Breast epithelium (tissue), 4 donors: Measurements from ENCODE around the gene SH3D19. TPM values are rescaled to one million over a fixed set of nuclear protein-coding genes. Genes with fewer than 3 reads are reported as not detected.

Experiments used
- DNase-seq, 2 donors: peaks; one replicate each; pipeline ENCODE4 v3.0.0-alpha.2; 2019; ENCODE audit warnings: low spot score in 2 of 2
- H3K27ac ChIP-seq, 2 donors: fragments of 200-600 bp; sonication (generic) in 1 of 2; one replicate each; pipeline ENCODE4 v1.5.1; 2016 to 2019; ENCODE audit warnings: mild to moderate bottlenecking in 1 of 2
- H3K27me3 ChIP-seq, 2 donors: fragments of 200-600 bp; sonication (generic) in 1 of 2; one replicate each; pipeline versions ENCODE4 v1.5.1 to v1.6.0; 2017 to 2019; ENCODE audit warnings: control low read depth in 1 of 2, mild to moderate bottlenecking in 1 of 2
- H3K36me3 ChIP-seq: fragments of 200-600 bp; one replicate; pipeline ENCODE4 v1.5.1; 2019
- H3K4me1 ChIP-seq, 2 donors: fragments of 200-600 bp; sonication (generic); one replicate each; pipeline ENCODE4 v1.5.1; 2016 to 2019; ENCODE audit warnings: control low read depth in 1 of 2
- H3K4me3 ChIP-seq, 3 donors: fragments of 200-600 bp; sonication (generic); 1 replicate in 2 of 3; 2 replicates in 1 of 3; pipeline ENCODE4 v1.5.1; 2016 to 2019; ENCODE audit warnings: mild to moderate bottlenecking in 3 of 3, moderate library complexity in 2 of 3
- H3K9me3 ChIP-seq, 2 donors: fragments of 200-600 bp; sonication (generic) in 1 of 2; one replicate each; pipeline ENCODE4 v1.5.1; 2016 to 2019; ENCODE audit warnings: control low read depth in 1 of 2
- CTCF ChIP-seq, 3 donors: fragments of 450-650 bp; IDR thresholded peaks; one replicate each; pipeline ENCODE4 v1.5.1; 2016 to 2017; ENCODE audit warnings: antibody characterized with exemption in 3 of 3, mild to moderate bottlenecking in 3 of 3, moderate library complexity in 3 of 3
- POLR2A ChIP-seq: fragments of 450-650 bp; IDR thresholded peaks from one replicate; pipeline ENCODE4 v1.6.1; 2016; ENCODE audit warnings: antibody characterized with exemption, mild to moderate bottlenecking, moderate library complexity
- POLR2AphosphoS5 ChIP-seq, 3 donors: sonication (generic); formaldehyde crosslinking; IDR thresholded peaks; one replicate each; pipeline ENCODE4 v1.6.1; 2017; ENCODE audit warnings: antibody characterized with exemption in 3 of 3
- intact Hi-C: fragments of 100-400 bp; cut with DNase I; formaldehyde crosslinking; loops from one replicate; pipeline ENCODE4 v1.15.1; 2023; ENCODE audit warnings: low total_unique reads
- total RNA-seq, 3 donors: library from RNA; depleted of rRNA; stranded (reverse); fragments of >200 nt; gene quantifications; one replicate each; pipeline ENCODE4 v1.1.0, GENCODE V29; 2016

SH3D19 gene
- total RNA-seq, 3 donors from 2014 or later: 82.9 to 297 (median 113) TPM

DNA sequence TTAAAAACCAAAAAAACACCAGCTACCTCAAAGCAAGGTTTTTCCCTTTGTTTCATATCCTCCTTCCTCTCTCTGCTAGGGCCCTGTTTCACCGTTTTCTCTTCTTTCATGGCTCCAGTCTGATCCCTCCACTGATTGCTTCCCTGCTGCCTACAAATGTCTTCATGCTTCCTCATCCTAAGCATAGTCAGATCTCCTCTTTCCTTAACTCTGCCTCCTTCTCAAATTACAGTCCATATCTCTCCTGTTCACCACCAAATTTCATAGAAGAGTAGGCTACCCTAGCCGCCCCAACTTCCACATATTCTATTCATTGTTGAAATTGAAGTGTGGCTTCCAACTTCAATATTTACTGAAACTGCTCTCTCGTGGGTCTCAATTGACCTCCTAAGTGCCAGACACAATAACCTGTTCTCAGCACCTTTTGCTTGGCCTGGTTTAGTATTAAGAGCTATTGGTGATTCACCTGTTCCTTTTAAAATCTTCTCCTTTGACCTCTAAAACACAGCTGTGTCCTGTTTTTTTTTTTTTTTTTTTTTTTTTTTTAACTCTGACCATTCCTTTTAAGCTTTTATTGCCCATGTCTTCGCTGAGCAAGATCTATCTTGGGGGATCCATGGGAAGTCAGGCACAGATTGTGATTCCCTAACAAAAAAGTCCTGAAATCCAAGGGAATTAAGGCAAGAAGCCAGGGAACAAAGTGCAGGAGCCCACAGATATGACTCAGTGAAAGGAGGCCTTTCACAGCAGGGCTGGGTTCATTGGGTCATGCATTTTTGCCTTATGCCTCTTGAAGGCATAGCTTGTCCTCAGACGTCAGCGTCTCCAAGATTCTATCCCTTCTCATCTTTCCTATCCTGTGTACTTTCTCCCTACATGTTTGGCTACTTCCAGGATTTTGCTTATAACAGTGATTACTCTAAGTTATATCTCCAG lies 140.6 kb downstream of the SH3D19 start:
- no peak overlapping the region for H3K4me3 ChIP-seq
- intact Hi-C loops: loop anchor here (5.0 kb wide), 1 partner anchor 72 kb away; no protein-coding TSS in a partner anchor
- H3K4me1 ChIP-seq: no peaks in the 10 kb centered on the region
- no peak for TF ChIP-seq POLR2A
- no peak for TF ChIP-seq POLR2AphosphoS5 (IDR thresholded peaks at IDR 0.05)
- no peak for TF ChIP-seq CTCF (IDR thresholded peaks at IDR 0.05)
- H3K27ac ChIP-seq: no peak overlapping the region
- H3K36me3 ChIP-seq: no peaks in the 10 kb centered on the region
- H3K27me3 ChIP-seq: no peaks in the 10 kb centered on the region
- no peak for DNase-seq
- no peaks in the 10 kb centered on the region for H3K9me3 ChIP-seq

GRCh38 chr4:151182455-151182996 lies 142.9 kb downstream of the SH3D19 start:
- H3K36me3 ChIP-seq: no peaks in the 10 kb centered on the region
- TF ChIP-seq CTCF (IDR thresholded peaks at IDR 0.05): no peak
- DNase-seq: no peak
- no peaks in the 10 kb centered on the region for H3K4me1 ChIP-seq
- no peak overlapping the region for H3K27ac ChIP-seq
- intact Hi-C loops: loop anchor here (5.0 kb wide), 1 partner anchor 70 kb away; no protein-coding TSS in a partner anchor
- no peaks in the 10 kb centered on the region for H3K27me3 ChIP-seq
- H3K9me3 ChIP-seq: no peaks in the 10 kb centered on the region
- no peak overlapping the region for H3K4me3 ChIP-seq

DNA sequence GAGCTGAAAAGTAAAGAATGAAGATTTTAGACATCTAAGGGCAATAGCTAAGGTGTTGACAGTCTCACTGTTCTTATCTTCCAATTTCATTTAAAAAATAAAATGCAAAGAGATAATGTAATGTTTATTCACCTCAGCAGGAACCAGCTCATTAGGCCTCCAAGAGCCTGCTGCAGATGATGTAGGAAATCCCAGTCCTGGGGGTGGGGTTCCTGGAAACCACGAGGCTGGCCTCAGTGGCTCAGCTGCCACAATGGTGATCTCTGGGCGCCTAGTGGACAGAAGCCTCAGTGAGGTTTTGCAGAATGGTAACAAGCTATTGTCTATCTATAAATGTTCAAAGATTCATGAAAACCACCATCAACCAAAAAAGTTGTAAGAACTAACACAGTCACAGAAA lies 148.7 kb downstream of the SH3D19 start:
- TF ChIP-seq POLR2A (no peak), CTCF (IDR thresholded peaks at IDR 0.05) (no peak), POLR2AphosphoS5 (IDR thresholded peaks at IDR 0.05) (no peak)
- Histone ChIP-seq H3K27me3 (no peaks in the 10 kb centered on the region), H3K9me3 (no peaks in the 10 kb centered on the region), H3K4me3 (no peak overlapping the region), H3K27ac (peak overlapping the region in 1 of 2 donors; percentile 5), H3K4me1 (peaks cover 0 to 13% of the 10 kb centered on the region in 2 donors), H3K36me3 (no peaks in the 10 kb centered on the region)
- no peak for DNase-seq
- intact Hi-C loops: no loop called here

- Histone ChIP-seq H3K4me3 (no peak overlapping the region), H3K27me3 (no peaks in the 10 kb centered on the region), H3K9me3 (no peaks in the 10 kb centered on the region), H3K4me1 (peaks cover 0 to 13% of the 10 kb centered on the region in 2 donors), H3K27ac (no peak overlapping the region), H3K36me3 (no peaks in the 10 kb centered on the region)
- DNase-seq: no peak
- TF ChIP-seq POLR2A (no peak), CTCF (IDR thresholded peaks at IDR 0.05) (no peak), POLR2AphosphoS5 (IDR thresholded peaks at IDR 0.05) (no peak)
- intact Hi-C loops: no loop called here
These were observed 149.4 kb downstream of the SH3D19 start for GRCh38 chr4:151175754-151176631.
